Stimulated activated CD4-positive, alpha-beta T cell treated with anti-CD3 and anti-CD28 coated beads, Interleukin-15, amount 100 ng/mL, for 24 hours (primary cell): ENCODE data around the gene P2RX7.

Experiments used
- DNase-seq: peaks from one replicate; pipeline ENCODE4 v3.0.0-alpha.2; 2020

The P2RX7 gene

GRCh38 chr12:121111684-121112083 lies 21.0 kb upstream of the P2RX7 start:
- no peak for DNase-seq

- DNase-seq: no peak
Observed at GRCh38 chr12:121112496-121112895, 20.2 kb upstream of the P2RX7 start.

- no peak for DNase-seq
Observed at GRCh38 chr12:121113057-121113456, 19.6 kb upstream of the P2RX7 start.

GRCh38 chr12:121114019-121114639 lies 18.5 kb upstream of the P2RX7 start:
- no peak for DNase-seq

- DNase-seq: no peak
Observed at GRCh38 chr12:121114806-121115205, 17.9 kb upstream of the P2RX7 start.

- no peak for DNase-seq
Observed at GRCh38 chr12:121115530-121115929, 17.1 kb upstream of the P2RX7 start.

GRCh38 chr12:121116318-121117225 lies 16.1 kb upstream of the P2RX7 start:
- no peak for DNase-seq

- DNase-seq: no peak
Observed at GRCh38 chr12:121117226-121117777, 15.4 kb upstream of the P2RX7 start.

- no peak for DNase-seq
Observed at GRCh38 chr12:121120323-121120722, 12.4 kb upstream of the P2RX7 start.

GRCh38 chr12:121120989-121121755 lies 11.5 kb upstream of the P2RX7 start:
- no peak for DNase-seq

GRCh38 chr12:121121805-121122204 lies 10.9 kb upstream of the P2RX7 start:
- DNase-seq: no peak

- DNase-seq: no peak
Observed at GRCh38 chr12:121123488-121123887, 9.2 kb upstream of the P2RX7 start.

GRCh38 chr12:121124402-121125109 lies 8.1 kb upstream of the P2RX7 start:
- peak; percentile 30 for DNase-seq

GRCh38 chr12:121127501-121127900 lies 5.2 kb upstream of the P2RX7 start:
- DNase-seq: no peak

GRCh38 chr12:121128908-121129810 lies 3.5 kb upstream of the P2RX7 start:
- DNase-seq: peak; percentile 92

GRCh38 chr12:121129811-121130147 lies 2.9 kb upstream of the P2RX7 start:
- no peak for DNase-seq

- no peak for DNase-seq
Observed at GRCh38 chr12:121130866-121131373, 1.8 kb upstream of the P2RX7 start.

- DNase-seq: no peak
Observed at GRCh38 chr12:121131941-121132341, 735 bp upstream of the P2RX7 start.

- no peak for DNase-seq
Observed at GRCh38 chr12:121133838-121134237, 1.2 kb downstream of the P2RX7 start.

GRCh38 chr12:121135320-121135719 lies 2.6 kb downstream of the P2RX7 start:
- DNase-seq: no peak

- no peak for DNase-seq
Observed at GRCh38 chr12:121137512-121137911, 4.8 kb downstream of the P2RX7 start.
